Measurements from ENCODE around the gene SBK1.

- TF ChIP-seq CTCF (conservative IDR thresholded peaks at IDR 0.05; ENCODE audit: low read depth, low read length) (no peak), RAD21 (IDR thresholded peaks at IDR 0.05; ENCODE audit: low read length) (no peak), POLR2A (IDR thresholded peaks at IDR 0.05; ENCODE audit: low read depth, low read length) (no peak), SMC3 (IDR thresholded peaks at IDR 0.05; ENCODE audit: low read depth, low read length) (no peak)
These were observed 5.6 kb downstream of the SBK1 start for GRCh38 chr16:28297784-28298510.

Data from IMR-90 (cell line).